Hepatocyte (in vitro differentiated cells): ENCODE results near the gene USH2A. TPM values are rescaled to one million over a fixed set of nuclear protein-coding genes. Genes with fewer than 3 reads are reported as not detected.

Source experiments
- DNase-seq: peaks from one replicate; pipeline ENCODE4 v3.0.0-alpha.2; 2016; ENCODE audit warnings: low spot score
- H2AFZ ChIP-seq: fragments of 200-600 bp; sonication (generic); 2 replicates; pipeline ENCODE4 v1.6.0; 2016; ENCODE audit warnings: antibody characterized with exemption, mild to moderate bottlenecking
- H3K27ac ChIP-seq: fragments of 200-600 bp; sonication (generic); 2 replicates; pipeline ENCODE4 v1.5.1; 2016; ENCODE audit warnings: mild to moderate bottlenecking
- H3K27me3 ChIP-seq: fragments of 200-600 bp; sonication (generic); 2 replicates; pipeline ENCODE4 v1.6.1; 2016
- H3K36me3 ChIP-seq: fragments of 200-600 bp; sonication (generic); replicated peaks from 2 replicates; pipeline ENCODE4 v1.5.1; 2016; ENCODE audit warnings: low read depth; ENCODE audit not compliant: insufficient read depth
- H3K4me1 ChIP-seq: fragments of 200-600 bp; sonication (generic); 2 replicates; pipeline ENCODE4 v1.5.1; 2016; ENCODE audit warnings: mild to moderate bottlenecking, moderate library complexity; ENCODE audit not compliant: insufficient read depth
- H3K4me2 ChIP-seq: fragments of 200-600 bp; sonication (generic); 2 replicates; pipeline ENCODE4 v1.6.0; 2016
- H3K4me3 ChIP-seq: fragments of 200-600 bp; sonication (generic); 2 replicates; pipeline ENCODE4 v1.5.1; 2016; ENCODE audit warnings: mild to moderate bottlenecking
- H3K79me2 ChIP-seq: fragments of 200-600 bp; sonication (generic); 2 replicates; pipeline ENCODE4 v1.6.0; 2017; ENCODE audit warnings: mild to moderate bottlenecking
- H3K9me2 ChIP-seq: fragments of 200-600 bp; sonication (generic); replicated peaks from 2 replicates; pipeline ENCODE4 v1.6.0; 2017; ENCODE audit warnings: mild to moderate bottlenecking; ENCODE audit not compliant: insufficient read depth
- H3K9me3 ChIP-seq: fragments of 200-600 bp; sonication (generic); 2 replicates; pipeline ENCODE4 v1.5.1; 2016; ENCODE audit warnings: low read depth, mild to moderate bottlenecking
- H4K20me1 ChIP-seq: fragments of 200-600 bp; sonication (generic); 2 replicates; pipeline ENCODE4 v1.6.0; 2016; ENCODE audit warnings: mild to moderate bottlenecking; ENCODE audit not compliant: insufficient read depth, poor library complexity, severe bottlenecking
- CTCF ChIP-seq: fragments of 200-600 bp; sonication (generic); IDR thresholded peaks from 2 replicates; pipeline ENCODE4 v1.5.1; 2016; ENCODE audit warnings: antibody characterized with exemption, mild to moderate bottlenecking; ENCODE audit not compliant: poor library complexity
- EZH2 ChIP-seq: fragments of 200-600 bp; sonication (generic); IDR thresholded peaks from 2 replicates; pipeline ENCODE4 v1.6.1; 2016; ENCODE audit warnings: antibody characterized with exemption, mild to moderate bottlenecking, borderline replicate concordance
- EZH2phosphoT487 ChIP-seq: fragments of 200-600 bp; sonication (generic); IDR thresholded peaks from one replicate; pipeline ENCODE4 v1.6.1; 2018; ENCODE audit warnings: antibody characterized with exemption, mild to moderate bottlenecking, low read depth, moderate library complexity; ENCODE audit not compliant: unreplicated experiment, severe bottlenecking
- WGBS: methylation state at CpG from one replicate; pipeline ENCODE4 v1.1.6; 2016; ENCODE audit warnings: low lambda C conversion rate; ENCODE audit errors: missing lambda C conversion rate; 5-methylcytosine and 5-hydroxymethylcytosine counted together
- polyA plus RNA-seq: library from polyadenylated mRNA; unstranded; fragments of >200 nt; fragmentation: Nextera tagmentation; extraction: Ambion mirVana; gene quantifications from 2 replicates; pipeline ENCODE4 v1.2.1, GENCODE V29; 2016
- total RNA-seq: library from RNA; depleted of rRNA; stranded (reverse); fragments of >200 nt; gene quantifications from 2 replicates; pipeline ENCODE4 v1.2.3, GENCODE V29; 2014

Gene USH2A
- total and polyA plus RNA-seq, 2 experiments from 2014 or later = 0.07 TPM; not detected in 1

- WGBS = 85% methylated on average over 4 of the region's 4 CpGs
- Histone ChIP-seq H3K9me2 (no peaks in the 10 kb centered on the region), H3K27me3 (peaks cover 3% of the 10 kb centered on the region), H3K4me2 (no peak overlapping the region), H3K4me1 (no peaks in the 10 kb centered on the region), H4K20me1 (no peaks in the 10 kb centered on the region), H3K36me3 (no peaks in the 10 kb centered on the region), H3K4me3 (no peak overlapping the region), H3K27ac (no peak overlapping the region), H3K79me2 (no peaks in the 10 kb centered on the region), H3K9me3 (no peaks in the 10 kb centered on the region), H2AFZ (no peak overlapping the region)
- no peak for DNase-seq
- no peak for TF ChIP-seq EZH2
- TF ChIP-seq CTCF = no peak
- no peak for TF ChIP-seq EZH2phosphoT487
These were observed 654.9 kb downstream of the USH2A start for GRCh38 chr1:215768303-215768702.

- H3K4me2 ChIP-seq = no peak overlapping the region
- H4K20me1 ChIP-seq = no peaks in the 10 kb centered on the region
- H3K27ac ChIP-seq = no peak overlapping the region
- no peaks in the 10 kb centered on the region for H3K9me3 ChIP-seq
- no peak for DNase-seq
- no peaks in the 10 kb centered on the region for H3K36me3 ChIP-seq
- no peak overlapping the region for H2AFZ ChIP-seq
- H3K27me3 ChIP-seq = peaks cover 3% of the 10 kb centered on the region
- no peaks in the 10 kb centered on the region for H3K4me1 ChIP-seq
- no peak overlapping the region for H3K4me3 ChIP-seq
- H3K9me2 ChIP-seq = no peaks in the 10 kb centered on the region
- TF ChIP-seq EZH2phosphoT487 (no peak), CTCF (no peak), EZH2 (no peak)
- WGBS = 75% methylated on average over 2 of the region's 2 CpGs
- no peaks in the 10 kb centered on the region for H3K79me2 ChIP-seq
These were observed 655.5 kb downstream of the USH2A start for GRCh38 chr1:215767761-215768160.

GRCh38 chr1:215766521-215766920, 656.7 kb downstream of the USH2A start:
- no peaks in the 10 kb centered on the region for H4K20me1 ChIP-seq
- DNase-seq = no peak
- no peak for TF ChIP-seq CTCF
- TF ChIP-seq EZH2 = no peak
- TF ChIP-seq EZH2phosphoT487 = no peak
- no peaks in the 10 kb centered on the region for H3K79me2 ChIP-seq
- H3K4me3 ChIP-seq = no peak overlapping the region
- H3K9me2 ChIP-seq = no peaks in the 10 kb centered on the region
- no peak overlapping the region for H2AFZ ChIP-seq
- H3K27ac ChIP-seq = no peak overlapping the region
- no peaks in the 10 kb centered on the region for H3K36me3 ChIP-seq
- H3K27me3 ChIP-seq = peaks cover 3% of the 10 kb centered on the region
- H3K4me1 ChIP-seq = no peaks in the 10 kb centered on the region
- WGBS = 86% methylated on average over 1 of the region's 1 CpG
- no peak overlapping the region for H3K4me2 ChIP-seq
- no peaks in the 10 kb centered on the region for H3K9me3 ChIP-seq

GRCh38 chr1:215765833-215766232, 657.4 kb downstream of the USH2A start:
- Histone ChIP-seq H3K4me2 (no peak overlapping the region), H3K9me3 (no peaks in the 10 kb centered on the region), H3K9me2 (no peaks in the 10 kb centered on the region), H3K27me3 (peaks cover 3% of the 10 kb centered on the region), H3K27ac (no peak overlapping the region), H3K4me1 (no peaks in the 10 kb centered on the region), H2AFZ (no peak overlapping the region), H3K79me2 (no peaks in the 10 kb centered on the region), H3K4me3 (no peak overlapping the region), H4K20me1 (no peaks in the 10 kb centered on the region), H3K36me3 (no peaks in the 10 kb centered on the region)
- TF ChIP-seq EZH2phosphoT487 (no peak), EZH2 (no peak), CTCF (no peak)
- no peak for DNase-seq
- 100% methylated on average over 1 of the region's 1 CpG for WGBS
